GM19351 (cell line): Measurements from ENCODE around the gene MGAT5B.

Source experiments
- ATAC-seq: cut with Tn5 transposase; IDR thresholded peaks from one replicate; pipeline ENCODE4 v1.9.1; 2021; ENCODE audit warnings: mild to moderate bottlenecking, moderate library complexity; ENCODE audit not compliant: unreplicated experiment

The MGAT5B gene

GRCh38 chr17:76996741-76997694 lies 128.8 kb downstream of the MGAT5B start:
- ATAC-seq = no peak

DNA sequence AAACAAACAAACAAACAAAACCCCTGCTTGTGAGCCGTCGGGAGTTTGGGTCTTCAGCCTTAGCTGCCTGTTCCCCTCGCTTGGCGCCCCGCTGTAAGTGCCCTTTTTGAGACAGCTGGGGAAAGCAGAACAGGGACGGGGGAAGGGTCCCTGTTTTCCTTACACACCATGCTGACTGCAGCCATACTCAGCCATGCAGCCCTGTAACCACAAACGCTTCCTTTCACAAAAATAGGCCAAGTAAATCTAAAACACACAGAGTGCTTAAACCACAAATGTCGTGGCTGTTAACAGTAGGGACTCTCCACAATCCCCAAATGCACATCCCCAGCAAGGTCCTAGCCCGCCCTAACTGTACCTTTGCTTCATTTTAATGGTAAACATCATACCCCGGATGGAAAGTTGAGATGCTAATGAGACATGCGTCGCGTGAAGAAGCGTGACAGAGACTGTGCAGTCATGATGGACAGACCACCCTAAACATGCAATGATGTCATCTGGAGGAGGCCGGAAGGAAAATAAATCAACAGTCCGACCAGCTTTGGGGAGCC lies 129.9 kb downstream of the MGAT5B start:
- ATAC-seq = no peak

DNA sequence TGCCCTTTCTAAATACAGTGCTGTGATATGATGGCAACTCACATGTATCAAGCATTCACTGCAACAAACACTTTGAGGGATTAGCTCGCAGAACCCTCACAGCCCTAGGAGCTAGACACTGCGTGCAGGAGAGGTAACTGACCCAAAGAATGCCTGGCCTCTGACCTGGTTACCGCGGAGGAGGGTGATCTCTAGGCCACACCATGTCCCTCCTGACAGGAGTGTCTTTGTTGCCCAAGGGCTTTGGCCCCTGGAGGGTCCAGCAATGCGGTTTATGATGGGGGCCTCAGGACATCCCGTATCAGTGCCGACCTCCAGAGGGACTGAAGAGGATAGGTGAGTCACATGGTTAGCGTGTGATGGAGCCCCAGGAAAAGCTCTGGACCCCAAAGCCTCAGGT lies 130.6 kb downstream of the MGAT5B start:
- no peak for ATAC-seq
